ENCODE data around the gene RANBP3. TPM values are rescaled to one million over a fixed set of nuclear protein-coding genes. Genes with fewer than 3 reads are reported as not detected.

The RANBP3 gene
- polyA plus RNA-seq, 1 of the 3 experiments (the other 2 are of a cell fraction), result 84.0 TPM

DNA sequence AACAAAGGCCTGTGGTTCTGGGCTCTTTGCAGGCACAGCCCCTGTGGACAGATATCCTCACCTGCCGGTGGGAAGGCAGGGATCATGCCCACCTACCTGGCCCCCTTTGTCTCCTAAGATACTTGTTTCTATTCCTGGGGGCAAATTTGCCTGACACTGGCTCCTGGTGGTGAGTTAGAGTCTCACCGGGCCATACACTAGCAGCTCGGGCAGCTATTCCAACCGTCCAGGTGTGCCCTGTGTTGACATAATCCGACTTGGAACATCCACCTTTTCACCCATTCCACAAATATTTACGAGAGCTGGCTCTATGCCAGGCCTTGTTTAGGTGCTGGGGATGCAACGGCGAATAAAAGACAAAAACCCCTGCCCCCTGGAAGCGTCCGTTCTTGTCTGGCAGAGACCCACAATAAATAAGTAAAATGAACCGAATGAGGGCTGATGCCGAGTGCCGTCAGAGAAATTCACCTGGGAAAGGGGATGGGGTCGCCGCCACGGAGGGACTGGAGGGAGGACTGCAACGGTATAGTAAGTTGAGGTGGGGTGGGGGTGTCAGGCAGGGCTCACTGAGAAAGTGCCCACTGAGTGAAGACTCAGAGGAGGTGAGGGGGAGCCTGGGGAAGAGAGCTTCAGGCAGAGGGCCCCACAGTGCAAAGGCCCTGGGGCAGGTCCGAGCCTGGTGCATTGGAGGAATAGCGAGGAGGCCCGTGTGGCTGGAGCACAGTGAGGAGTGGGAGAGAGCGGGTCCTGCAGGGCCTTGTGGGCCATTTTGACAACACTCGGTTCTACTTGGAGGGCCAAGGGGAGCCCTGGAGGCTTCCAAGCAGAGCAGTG lies 43.2 kb upstream of the RANBP3 start:
- POLR2A ChIA-PET, result interaction anchor here (0.8 to 1.7 kb wide), 3 partner anchors 33 to 193 kb away, joined by 3 to 7 read pairs (median 3); no protein-coding TSS in a partner anchor
- H3F3A ChIP-seq (replicated peaks; ENCODE audit: insufficient read depth), result peaks cover 20% of the 10 kb centered on the region
- H2AFZ ChIP-seq (ENCODE audit: low read depth), result no peak overlapping the region
- no peaks in the 10 kb centered on the region for H3K9me3 ChIP-seq
- DNase-seq, result no peak
- no peak overlapping the region for H3K4me2 ChIP-seq
- H3K4me3 ChIP-seq (ENCODE audit: low read depth in 2 of 2, low read length in 1 of 2), result no peak overlapping the region
- no peaks in the 10 kb centered on the region for H4K20me1 ChIP-seq (ENCODE audit: insufficient read depth)
- 95% methylated on average over 22 of the region's 22 CpGs for WGBS (ENCODE audit: low lambda C conversion rate)
- H3K36me3 ChIP-seq (replicated peaks in 1 of 2; ENCODE audit: control insufficient read depth in 1 of 2, insufficient read depth in 2 of 2, low read length in 1 of 2), result no peaks in the 10 kb centered on the region
- CTCF ChIA-PET, result interaction anchor here (0.7 to 9.1 kb wide), 23 partner anchors 10 to 219 kb away, joined by 3 to 448 read pairs (median 11); partner anchors contain the start of genes NRTN and RANBP3
- H3K79me2 ChIP-seq (ENCODE audit: insufficient read depth), result no peaks in the 10 kb centered on the region
- no peak overlapping the region for H3K9ac ChIP-seq
- no peak overlapping the region for H3K27ac ChIP-seq (ENCODE audit: low read depth in 2 of 2, low read length in 1 of 2)
- no peak for TF ChIP-seq ZBTB33 (IDR thresholded peaks at IDR 0.05; ENCODE audit: borderline replicate concordance, low read depth)
- no peak for TF ChIP-seq POLR2AphosphoS5 (IDR thresholded peaks at IDR 0.05; ENCODE audit: low read depth, low read length)
- TF ChIP-seq, protein P1, sequence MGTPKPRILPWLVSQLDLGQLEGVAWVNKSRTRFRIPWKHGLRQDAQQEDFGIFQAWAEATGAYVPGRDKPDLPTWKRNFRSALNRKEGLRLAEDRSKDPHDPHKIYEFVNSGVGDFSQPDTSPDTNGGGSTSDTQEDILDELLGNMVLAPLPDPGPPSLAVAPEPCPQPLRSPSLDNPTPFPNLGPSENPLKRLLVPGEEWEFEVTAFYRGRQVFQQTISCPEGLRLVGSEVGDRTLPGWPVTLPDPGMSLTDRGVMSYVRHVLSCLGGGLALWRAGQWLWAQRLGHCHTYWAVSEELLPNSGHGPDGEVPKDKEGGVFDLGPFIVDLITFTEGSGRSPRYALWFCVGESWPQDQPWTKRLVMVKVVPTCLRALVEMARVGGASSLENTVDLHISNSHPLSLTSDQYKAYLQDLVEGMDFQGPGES (IDR thresholded peaks at IDR 0.05; ENCODE audit: low read depth, low read length), result no peak
- H3K9me2 ChIP-seq, result no peaks in the 10 kb centered on the region
- H3K4me1 ChIP-seq (ENCODE audit: control insufficient read depth in 1 of 2, insufficient read depth in 2 of 2, low read depth in 1 of 2, low read length in 1 of 2), result peaks cover 6 to 10% of the 10 kb centered on the region in 2 experiments; a peak in 3 of 4 replicates
- no peaks in the 10 kb centered on the region for H3K27me3 ChIP-seq (ENCODE audit: insufficient read depth)

GRCh38 chr19:6020166-6020882 lies 42.4 kb upstream of the RANBP3 start:
- CTCF ChIA-PET, result interaction anchor here (1.3 to 9.1 kb wide), 6 partner anchors 11 to 216 kb away, joined by 3 to 448 read pairs (median 55); partner anchors contain the start of genes NRTN and RANBP3
- H3F3A ChIP-seq (replicated peaks; ENCODE audit: insufficient read depth), result peaks cover 20% of the 10 kb centered on the region
- H3K36me3 ChIP-seq (replicated peaks in 1 of 2; ENCODE audit: control insufficient read depth in 1 of 2, insufficient read depth in 2 of 2, low read length in 1 of 2), result no peaks in the 10 kb centered on the region
- POLR2A ChIA-PET, result no interaction called here
- H3K9me3 ChIP-seq, result no peaks in the 10 kb centered on the region
- H3K9me2 ChIP-seq, result no peaks in the 10 kb centered on the region
- H3K27me3 ChIP-seq (ENCODE audit: insufficient read depth), result no peaks in the 10 kb centered on the region
- 93% methylated on average over 20 of the region's 20 CpGs for WGBS (ENCODE audit: low lambda C conversion rate)
- no peak overlapping the region for H3K4me2 ChIP-seq
- H3K9ac ChIP-seq, result no peak overlapping the region
- H4K20me1 ChIP-seq (ENCODE audit: insufficient read depth), result no peaks in the 10 kb centered on the region
- no peaks in the 10 kb centered on the region for H3K79me2 ChIP-seq (ENCODE audit: insufficient read depth)
- H3K27ac ChIP-seq (ENCODE audit: low read depth in 2 of 2, low read length in 1 of 2), result no peak overlapping the region
- no peak overlapping the region for H3K4me3 ChIP-seq (ENCODE audit: low read depth in 2 of 2, low read length in 1 of 2)
- peak; percentile 8 for DNase-seq
- H3K4me1 ChIP-seq (ENCODE audit: control insufficient read depth in 1 of 2, insufficient read depth in 2 of 2, low read depth in 1 of 2, low read length in 1 of 2), result peaks cover 6 to 10% of the 10 kb centered on the region in 2 experiments; a peak in 3 of 4 replicates
- no peak overlapping the region for H2AFZ ChIP-seq (ENCODE audit: low read depth)
- TF ChIP-seq POLR2AphosphoS5 (IDR thresholded peaks at IDR 0.05; ENCODE audit: low read depth, low read length), result no peak
- no peak for TF ChIP-seq GATA2 (CRISPR knock-in tag; IDR thresholded peaks at IDR 0.05)
- no peak for TF ChIP-seq EZH2phosphoT487 (IDR thresholded peaks at IDR 0.05; ENCODE audit: borderline replicate concordance, low read depth)
- no peak for TF ChIP-seq TAF1 (IDR thresholded peaks at IDR 0.05; ENCODE audit: borderline replicate concordance, low read depth, low read length)
- TF ChIP-seq FOSL2 (IDR thresholded peaks at IDR 0.05; ENCODE audit: borderline replicate concordance, low read depth), result no peak
- no peak for TF ChIP-seq RAD21 (IDR thresholded peaks at IDR 0.05; ENCODE audit: low read length)
- no peak for TF ChIP-seq ZBTB33 (IDR thresholded peaks at IDR 0.05; ENCODE audit: borderline replicate concordance, low read depth)
- TF ChIP-seq, protein P1 (IDR thresholded peaks at IDR 0.05; ENCODE audit: low read depth, low read length), result no peak
- TF ChIP-seq USF1 (IDR thresholded peaks at IDR 0.05; ENCODE audit: borderline replicate concordance, low read depth), result no peak
- no peak for TF ChIP-seq EP300 (IDR thresholded peaks at IDR 0.05; ENCODE audit: borderline replicate concordance in 1 of 2, low read depth in 1 of 2, low read length in 1 of 2)
- TF ChIP-seq, protein P2, sequence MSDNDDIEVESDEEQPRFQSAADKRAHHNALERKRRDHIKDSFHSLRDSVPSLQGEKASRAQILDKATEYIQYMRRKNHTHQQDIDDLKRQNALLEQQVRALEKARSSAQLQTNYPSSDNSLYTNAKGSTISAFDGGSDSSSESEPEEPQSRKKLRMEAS (IDR thresholded peaks at IDR 0.05; ENCODE audit: low read depth), result no peak
- TF ChIP-seq NFIC (IDR thresholded peaks at IDR 0.05; ENCODE audit: borderline replicate concordance), result no peak
- no peak for TF ChIP-seq FOXJ3 (CRISPR knock-in tag; IDR thresholded peaks at IDR 0.05)
- no peak for TF ChIP-seq SIN3A (IDR thresholded peaks at IDR 0.05; ENCODE audit: borderline replicate concordance, low read depth, low read length)
